H1 (cell line): ENCODE data around the gene ACTR3C. TPM values are rescaled to one million over a fixed set of nuclear protein-coding genes. Genes with fewer than 3 reads are reported as not detected.

Source experiments
- ASH2L ChIP-seq: fragments of 200-600, 300-600 bp; sonication (generic); IDR thresholded peaks from one replicate; pipeline ENCODE4 v1.7.1; 2017; ENCODE audit warnings: low read length
- CHD1 ChIP-seq: IDR thresholded peaks from 2 replicates; pipeline ENCODE4 v1.6.1; 2012; ENCODE audit warnings: low read depth, low read length, improper control_type of control experiment
- POLR2AphosphoS5 ChIP-seq: IDR thresholded peaks from 2 replicates; pipeline ENCODE4 v1.6.1; 2011; ENCODE audit warnings: low read depth, low read length
- SP2 ChIP-seq: IDR thresholded peaks from 2 replicates; pipeline ENCODE4 v1.6.1; 2012; ENCODE audit warnings: mild to moderate bottlenecking, low read length, inconsistent platforms
- TBP ChIP-seq: IDR thresholded peaks from 2 replicates; pipeline ENCODE4 v1.6.1; 2011; ENCODE audit warnings: low read depth, low read length, improper control_type of control experiment
- TCF12 ChIP-seq: IDR thresholded peaks from 2 replicates; pipeline ENCODE4 v1.6.1; 2011; ENCODE audit warnings: low read depth, mild to moderate bottlenecking, low read length
- polyA plus RNA-seq, 7 experiments: library from polyadenylated mRNA; depleted of rRNA in 3 of 7; stranded (reverse) in 5 of 7; unstranded in 2 of 7; fragments of >200 nt in 5 of 7; fragments of 200-250 nt in 2 of 7; gene quantifications; 1 replicate in 5 of 7; 2 replicates in 1 of 7; 4 replicates in 1 of 7; pipeline versions ENCODE4 v1.2.1 to v1.2.3, GENCODE V29; 2011 to 2013; ENCODE audit warnings: missing spikeins in 2 of 7, mixed read lengths in 2 of 7
- total RNA-seq: library from RNA; stranded (reverse); fragmentation: NEBNext Ultra II Directional; extraction: Animal tissue kit (Norgen Biotek cat#: 25700); gene quantifications from 2 replicates; pipeline ENCODE4 v1.2.1, GENCODE V29; 2021

Gene ACTR3C
- total and polyA plus RNA-seq, 2 of the 8 experiments (the other 6 are each of a cell fraction or from before 2014, with no cell fraction given), result 1.5 TPM; not detected in 1

GRCh38 chr7:150333659-150334058, 10.3 kb upstream of the ACTR3C start (continued):
- no peak; the same call in 1 of the 2 replicates for TF ChIP-seq POLR2AphosphoS5
- TF ChIP-seq TCF12, result no peak
- no peak for TF ChIP-seq SP2
- no peak for TF ChIP-seq CHD1
- TF ChIP-seq TBP, result no peak
- no peak for TF ChIP-seq ASH2L
